LNCaP clone FGC (cell line): Measurements from ENCODE around the gene TMEM184A.

Source experiments
- DNase-seq: peaks from one replicate; pipeline ENCODE4 v3.0.0-alpha.2; 2011; ENCODE audit warnings: low read depth
- H3K4me3 ChIP-seq: 2 replicates; pipeline ENCODE4 v1.5.1; 2011; ENCODE audit warnings: mild to moderate bottlenecking, low read depth, low read length, control low read depth
- TF ChIP-seq, protein P1 (sequence below): IDR thresholded peaks from 2 replicates; pipeline ENCODE4 v1.5.1; 2012; ENCODE audit warnings: mild to moderate bottlenecking; ENCODE audit not compliant: control insufficient read depth, insufficient read depth; ENCODE audit errors: extremely low read depth

TMEM184A gene

DNA sequence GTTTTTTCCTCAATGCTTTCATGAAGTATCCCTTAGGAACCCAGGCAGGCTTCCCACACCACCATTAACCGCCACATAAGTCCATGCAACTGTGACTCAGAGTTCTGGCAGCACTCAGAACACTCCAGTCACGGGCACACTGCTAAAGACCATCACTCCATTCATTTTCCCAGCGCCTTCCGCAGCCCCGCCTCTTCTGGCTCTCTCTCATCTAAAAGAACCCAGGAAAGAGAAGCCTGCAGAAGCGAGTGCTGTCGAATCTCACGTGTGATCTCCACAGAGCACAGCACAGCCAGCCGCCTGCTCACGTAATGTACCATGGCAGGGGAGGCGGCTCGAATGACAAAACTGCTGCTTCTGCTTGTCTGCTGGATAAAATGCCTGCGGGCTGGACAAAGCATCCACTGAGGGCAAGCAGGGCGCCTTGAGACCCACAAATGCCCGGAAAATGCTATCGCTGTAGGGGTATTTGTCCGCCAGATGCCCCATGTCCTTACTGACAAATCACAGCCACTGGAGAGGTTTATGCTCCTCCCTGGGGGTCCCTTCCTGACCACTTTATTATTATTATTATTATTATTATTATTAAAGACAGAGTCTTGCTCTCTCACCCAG is 12.0 kb upstream of the TMEM184A start:
- DNase-seq = no peak
- TF ChIP-seq, protein P1, sequence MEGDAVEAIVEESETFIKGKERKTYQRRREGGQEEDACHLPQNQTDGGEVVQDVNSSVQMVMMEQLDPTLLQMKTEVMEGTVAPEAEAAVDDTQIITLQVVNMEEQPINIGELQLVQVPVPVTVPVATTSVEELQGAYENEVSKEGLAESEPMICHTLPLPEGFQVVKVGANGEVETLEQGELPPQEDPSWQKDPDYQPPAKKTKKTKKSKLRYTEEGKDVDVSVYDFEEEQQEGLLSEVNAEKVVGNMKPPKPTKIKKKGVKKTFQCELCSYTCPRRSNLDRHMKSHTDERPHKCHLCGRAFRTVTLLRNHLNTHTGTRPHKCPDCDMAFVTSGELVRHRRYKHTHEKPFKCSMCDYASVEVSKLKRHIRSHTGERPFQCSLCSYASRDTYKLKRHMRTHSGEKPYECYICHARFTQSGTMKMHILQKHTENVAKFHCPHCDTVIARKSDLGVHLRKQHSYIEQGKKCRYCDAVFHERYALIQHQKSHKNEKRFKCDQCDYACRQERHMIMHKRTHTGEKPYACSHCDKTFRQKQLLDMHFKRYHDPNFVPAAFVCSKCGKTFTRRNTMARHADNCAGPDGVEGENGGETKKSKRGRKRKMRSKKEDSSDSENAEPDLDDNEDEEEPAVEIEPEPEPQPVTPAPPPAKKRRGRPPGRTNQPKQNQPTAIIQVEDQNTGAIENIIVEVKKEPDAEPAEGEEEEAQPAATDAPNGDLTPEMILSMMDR = no peak
- H3K4me3 ChIP-seq = no peak overlapping the region

DNA sequence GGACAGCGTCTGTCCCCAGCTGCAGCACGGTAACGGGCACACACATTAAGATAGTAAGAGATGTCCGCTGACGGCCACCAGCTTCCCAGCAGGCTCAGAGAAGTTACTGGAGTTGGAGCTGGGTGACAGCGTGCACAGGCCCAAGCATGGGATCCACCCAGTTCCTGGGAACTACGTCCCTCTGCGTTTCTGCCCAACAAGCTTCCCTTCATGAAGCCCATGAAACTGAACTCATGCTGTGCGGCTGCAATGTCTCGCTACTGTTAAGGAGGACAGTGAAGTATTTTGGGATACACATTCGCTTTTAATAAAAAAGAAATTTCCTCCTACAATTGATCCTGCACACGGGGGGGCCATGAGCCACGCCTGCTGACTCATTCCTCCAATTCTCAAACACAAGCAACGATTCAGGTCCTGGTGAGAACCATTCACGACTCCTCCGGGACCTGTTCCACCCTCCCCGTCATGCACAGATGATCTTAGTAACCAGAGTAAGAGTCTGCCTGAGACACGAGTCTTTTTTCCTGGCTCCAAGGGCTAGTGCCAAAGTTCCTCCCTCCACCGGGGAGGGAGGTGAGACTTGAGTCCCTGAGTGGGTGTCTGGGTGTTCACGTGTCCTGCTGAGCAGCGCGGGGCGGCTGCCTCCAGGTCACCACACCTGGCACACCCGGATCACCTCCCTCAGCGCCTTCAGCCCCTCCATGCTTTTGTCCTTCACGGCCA is 11.2 kb upstream of the TMEM184A start:
- no peak overlapping the region for H3K4me3 ChIP-seq

DNA sequence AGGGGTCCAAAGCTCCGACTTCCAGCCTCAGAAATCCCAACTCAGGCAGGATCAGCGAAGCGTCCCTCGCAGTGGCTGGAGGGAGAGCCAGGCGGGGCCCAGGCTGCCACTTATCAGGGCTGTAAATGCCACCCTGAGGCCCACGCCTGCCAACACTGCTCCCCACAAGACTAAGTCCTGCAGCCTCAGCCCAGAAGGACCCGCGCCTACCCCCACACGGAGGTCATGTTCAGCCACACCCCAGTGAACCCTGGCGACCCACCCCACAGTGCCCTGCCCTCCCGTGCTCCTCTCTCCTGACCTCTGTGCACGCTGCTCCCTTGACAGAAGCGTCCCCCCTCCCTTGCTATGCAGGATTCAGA is 10.7 kb upstream of the TMEM184A start:
- TF ChIP-seq, protein P1 = no peak
- no peak overlapping the region for H3K4me3 ChIP-seq
- DNase-seq = no peak

More for the DNA sequence above, 11.2 kb upstream of the TMEM184A start:
- TF ChIP-seq, protein P1 = no peak
- DNase-seq = no peak

DNA sequence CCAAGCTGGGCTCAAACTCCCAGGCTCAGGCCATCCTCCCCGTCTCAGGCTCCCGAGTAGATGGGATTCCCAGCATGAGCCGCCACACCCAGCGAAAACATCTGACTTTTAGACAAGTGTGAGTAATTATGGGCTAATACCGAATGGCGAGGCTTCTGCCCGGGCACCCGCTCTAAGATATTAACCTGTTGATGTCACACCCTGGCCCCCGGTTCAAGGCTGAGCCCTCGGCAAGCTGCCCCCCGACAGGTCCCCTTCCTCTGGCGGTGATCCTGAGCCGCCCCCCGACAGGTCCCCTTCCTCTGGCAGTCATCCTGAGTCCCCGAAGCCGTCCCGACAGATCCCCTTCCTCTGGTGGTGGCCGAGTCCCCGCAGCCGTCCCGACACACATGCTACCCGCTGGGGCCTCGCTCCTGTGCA is 8.6 kb upstream of the TMEM184A start:
- DNase-seq = no peak
- TF ChIP-seq, protein P1 = no peak
- no peak overlapping the region for H3K4me3 ChIP-seq

DNA sequence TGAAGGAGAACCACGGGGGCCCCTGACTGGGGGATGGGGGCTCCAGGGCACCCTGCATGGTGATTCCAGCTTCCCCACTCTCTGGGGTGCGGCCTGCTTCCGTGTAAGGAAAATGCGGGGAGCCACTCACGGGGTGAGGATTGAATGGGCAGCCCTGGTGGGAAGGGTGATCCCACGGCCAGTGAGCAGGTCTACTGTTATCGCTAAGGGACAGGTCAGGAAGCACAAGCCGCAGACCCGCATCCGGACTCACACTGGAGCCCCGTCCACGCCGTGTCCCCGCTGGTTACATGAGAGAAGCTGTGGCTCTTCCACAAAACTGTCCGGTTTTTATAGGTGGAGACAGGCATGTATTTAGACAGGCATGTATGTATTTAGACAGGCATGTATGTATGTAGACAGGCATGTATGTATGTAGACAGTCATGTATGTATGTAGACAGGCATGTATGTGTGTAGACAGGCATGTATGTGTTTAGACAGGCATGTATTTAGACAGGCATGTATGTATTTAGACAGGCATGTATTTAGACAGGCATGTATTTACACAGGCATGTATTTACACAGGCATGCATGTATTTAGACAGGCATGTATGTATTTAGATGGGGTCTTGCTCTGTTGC is 8.1 kb upstream of the TMEM184A start:
- DNase-seq = no peak
- H3K4me3 ChIP-seq = no peak overlapping the region
- TF ChIP-seq, protein P1 = no peak

DNA sequence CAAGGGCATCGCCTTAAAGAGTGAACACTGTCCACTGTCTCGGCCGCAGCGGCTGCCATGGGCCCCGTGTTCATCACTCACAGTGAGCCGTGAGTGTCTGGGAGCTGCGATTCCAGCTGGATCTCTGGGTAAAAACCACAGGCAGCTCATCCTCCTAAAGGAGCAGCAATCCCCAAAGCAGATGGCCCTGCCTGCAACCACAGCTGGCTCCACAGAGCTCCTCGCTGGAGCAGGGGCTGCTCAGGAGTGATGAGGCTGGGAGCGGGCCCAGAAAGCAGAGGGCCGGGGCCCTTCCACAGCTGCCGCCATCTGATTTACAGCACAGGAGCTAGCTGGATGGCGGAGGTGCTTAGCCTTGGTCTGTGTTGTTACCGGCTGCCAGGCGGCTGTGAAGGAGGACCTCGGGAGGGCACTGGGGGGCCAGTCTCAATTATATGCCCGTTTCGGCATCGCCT is 6.6 kb upstream of the TMEM184A start:
- no peak for DNase-seq
- TF ChIP-seq, protein P1 = no peak
- H3K4me3 ChIP-seq = no peak overlapping the region
